ENCODE measurements around the gene ARX. TPM values are rescaled to one million over a fixed set of nuclear protein-coding genes. Genes with fewer than 3 reads are reported as not detected.

Gene ARX
- total and polyA plus RNA-seq, 2 of the 8 experiments (the other 6 are each of a cell fraction or from before 2014, with no cell fraction given): not detected

GRCh38 chrX:24955372-24955930 is 60.3 kb downstream of the ARX start:
- Histone ChIP-seq H2BK20ac (ENCODE audit: low read length) (no peak overlapping the region), H3K9me3 (ENCODE audit: insufficient read depth in 2 of 2, low read depth in 1 of 2, low read length in 1 of 2) (no peaks in the 10 kb centered on the region), H3K56ac (replicated peaks; ENCODE audit: insufficient read length, low read depth, low read length) (no peak overlapping the region), H4K8ac (ENCODE audit: extremely low read depth, insufficient read depth, low read length) (no peak overlapping the region), H2BK12ac (ENCODE audit: low read depth, low read length) (no peak overlapping the region), H2AK5ac (ENCODE audit: low read depth, low read length) (no peak overlapping the region), H2BK15ac (ENCODE audit: low read length) (no peak overlapping the region), H4K20me1 (replicated peaks in 1 of 2; ENCODE audit: control insufficient read depth in 1 of 2, insufficient read depth in 2 of 2, low read length in 2 of 2) (no peaks in the 10 kb centered on the region), H3K79me2 (ENCODE audit: control insufficient read depth in 1 of 2, insufficient read depth in 2 of 2, low read length in 2 of 2) (no peaks in the 10 kb centered on the region), H3K4ac (replicated peaks; ENCODE audit: insufficient read length, low read depth, low read length) (no peak overlapping the region), H2BK120ac (replicated peaks; ENCODE audit: low read depth, low read length) (no peak overlapping the region), H2BK5ac (ENCODE audit: low read depth, low read length) (no peak overlapping the region), H3K4me1 (replicated peaks in 1 of 4; ENCODE audit: control insufficient read depth in 3 of 4, insufficient read depth in 4 of 4, low read length in 3 of 4) (no peaks in the 10 kb centered on the region; a peak in 1 of 7 replicates), H2AFZ (ENCODE audit: low read length) (no peak overlapping the region), H3K9ac (replicated peaks in 1 of 4; ENCODE audit: extremely low read depth in 1 of 4, low read depth in 3 of 4, low read length in 3 of 4) (no peak overlapping the region), H3K14ac (ENCODE audit: insufficient read length) (no peak overlapping the region), H3K27me3 (replicated peaks in 1 of 4; ENCODE audit: control insufficient read depth in 3 of 4, extremely low read depth in 1 of 4, insufficient read depth in 3 of 4, low read length in 3 of 4) (no peaks in the 10 kb centered on the region), H4K91ac (replicated peaks; ENCODE audit: insufficient read length, low read length) (no peak overlapping the region), H3K79me1 (ENCODE audit: low read depth, low read length) (no peaks in the 10 kb centered on the region), H3K4me2 (ENCODE audit: insufficient read depth in 1 of 2, low read depth in 2 of 2, low read length in 2 of 2) (no peak overlapping the region), H4K5ac (ENCODE audit: insufficient read length, low read depth, low read length) (no peak overlapping the region), H3K4me3 (ENCODE audit: extremely low read depth in 1 of 4, insufficient read depth in 2 of 4, low read depth in 3 of 4, low read length in 4 of 4) (no peak overlapping the region), H3K18ac (ENCODE audit: extremely low read depth, low read length) (no peak overlapping the region), H3K23me2 (ENCODE audit: low read depth, low read length) (no peaks in the 10 kb centered on the region), H3K27ac (ENCODE audit: low read depth, low read length) (no peak overlapping the region), H3K36me3 (ENCODE audit: control insufficient read depth in 2 of 4, insufficient read depth in 4 of 4, low read length in 3 of 4) (no peaks in the 10 kb centered on the region), H3K23ac (ENCODE audit: insufficient read length) (no peak overlapping the region)
- POLR2A ChIA-PET (ENCODE audit: partially characterized antibody): no interaction called here
- CTCF ChIA-PET (ENCODE audit: partially characterized antibody): interaction anchor here (0.7 to 1.3 kb wide), 3 partner anchors 10 to 104 kb away, joined by 4 read pairs; no protein-coding TSS in a partner anchor
- DNase-seq (ENCODE audit: low read depth in 1 of 2, low spot score in 2 of 2): no peak
- 100% methylated on average over 2 of the region's 2 CpGs; no CpG with 5 or more reads in 1 of the 2 experiments for WGBS, 2 experiments (ENCODE audit: extremely low coverage in 1 of 2, insufficient coverage in 1 of 2, insufficient read length in 1 of 2, insufficient replicate concordance in 2 of 2, low coverage in 1 of 2, low lambda C conversion rate in 2 of 2, missing lambda C conversion rate in 1 of 2)
- FAIRE-seq: no peak
- no peak for TF ChIP-seq TAF1 (IDR thresholded peaks at IDR 0.05; ENCODE audit: low read depth, low read length)
- TF ChIP-seq USF2 (IDR thresholded peaks at IDR 0.05; ENCODE audit: low read length): no peak
- no peak for TF ChIP-seq SRF (IDR thresholded peaks at IDR 0.05; ENCODE audit: low read depth, low read length)
- TF ChIP-seq EZH2 (IDR thresholded peaks at IDR 0.05; ENCODE audit: low read depth, low read length, severe bottlenecking): no peak
- TF ChIP-seq SIN3A (conservative IDR thresholded peaks at IDR 0.05 in 1 of 2, IDR thresholded peaks at IDR 0.05 in 1 of 2; ENCODE audit: low read depth in 1 of 2, low read length in 2 of 2): no peak
- no peak for TF ChIP-seq SP4 (IDR thresholded peaks at IDR 0.05; ENCODE audit: low read length)
- TF ChIP-seq SUZ12 (IDR thresholded peaks at IDR 0.05; ENCODE audit: low read length): no peak
- TF ChIP-seq HDAC2 (IDR thresholded peaks at IDR 0.05; ENCODE audit: borderline replicate concordance in 1 of 2, low read depth in 2 of 2, low read length in 2 of 2): no peak
- no peak for TF ChIP-seq CREB1 (IDR thresholded peaks at IDR 0.05)
- TF ChIP-seq CBX5 (IDR thresholded peaks at IDR 0.05; ENCODE audit: low read depth, low read length): no peak
- TF ChIP-seq EP300 (IDR thresholded peaks at IDR 0.05; ENCODE audit: borderline replicate concordance in 1 of 2, low read depth in 2 of 2, low read length in 2 of 2): no peak
- TF ChIP-seq YY1 (IDR thresholded peaks at IDR 0.05; ENCODE audit: low read depth, low read length): no peak
